Activated CD4-positive, alpha-beta T cell treated with anti-CD3 and anti-CD28 coated beads for 4 hours (primary cell): ENCODE results near the gene TMEM184B.

Experiments used
- DNase-seq, 2 donors: peaks; one replicate each; pipeline ENCODE4 v3.0.0-alpha.2; 2020

The TMEM184B gene

GRCh38 chr22:38176170-38176741 lies 96.6 kb downstream of the TMEM184B start:
- DNase-seq = peak; percentile 23 to 33

- DNase-seq = no peak
Observed at GRCh38 chr22:38175206-38176118, 97.3 kb downstream of the TMEM184B start.

GRCh38 chr22:38174626-38175025 lies 98.2 kb downstream of the TMEM184B start:
- DNase-seq = no peak

GRCh38 chr22:38173641-38173906 lies 99.2 kb downstream of the TMEM184B start:
- no peak for DNase-seq

GRCh38 chr22:38172832-38173640 lies 99.8 kb downstream of the TMEM184B start:
- DNase-seq = peak in 1 of 2 donors; percentile 19

- no peak for DNase-seq
Observed at GRCh38 chr22:38171927-38172831, 100.6 kb downstream of the TMEM184B start.

GRCh38 chr22:38170469-38170868 lies 102.3 kb downstream of the TMEM184B start:
- DNase-seq = no peak
